HepG2 (cell line): ENCODE measurements around the gene ZNF367. TPM values are rescaled to one million over a fixed set of nuclear protein-coding genes. Genes with fewer than 3 reads are reported as not detected.
A peak's percentile ranks its signal among the peaks of the same experiment; 100 is the strongest.

Experiments used
- FOXK1 ChIP-seq: sonication (generic); formaldehyde crosslinking; IDR thresholded peaks from 2 replicates; pipeline ENCODE4 v1.4.0; 2020; ENCODE audit warnings: low read depth, missing genetic modification reagents, borderline replicate concordance
- GTF3A ChIP-seq: sonication (generic); formaldehyde crosslinking; conservative IDR thresholded peaks from 2 replicates; pipeline ENCODE4 v1.4.0; 2020; ENCODE audit warnings: mild to moderate bottlenecking, missing genetic modification reagents
- HIVEP1 ChIP-seq: sonication (generic); formaldehyde crosslinking; IDR thresholded peaks from 2 replicates; pipeline ENCODE4 v1.4.0; 2020; ENCODE audit warnings: mild to moderate bottlenecking, missing genetic modification reagents
- HNRNPK ChIP-seq: fragments of 200-400 bp; formaldehyde crosslinking; IDR thresholded peaks from 2 replicates; pipeline ENCODE4 v1.6.1; 2018; ENCODE audit warnings: low read length, low read depth, moderate library complexity, mild to moderate bottlenecking; ENCODE audit not compliant: poor library complexity, severe bottlenecking
- HNRNPUL1 ChIP-seq: fragments of 200-400 bp; formaldehyde crosslinking; IDR thresholded peaks from 2 replicates; pipeline ENCODE4 v1.6.1; 2017; ENCODE audit warnings: low read depth, mild to moderate bottlenecking, low read length, moderate library complexity
- KDM5A ChIP-seq: fragments of 200-600 bp; sonication (generic); IDR thresholded peaks from 2 replicates; pipeline ENCODE4 v1.7.0; 2018; ENCODE audit warnings: antibody characterized with exemption, mild to moderate bottlenecking, low read length, borderline replicate concordance
- MAFF ChIP-seq: IDR thresholded peaks from 2 replicates; pipeline ENCODE4 v1.6.1; 2011; ENCODE audit warnings: low read depth, low read length, improper control_type of control experiment
- NFE2L1 ChIP-seq: sonication (generic); formaldehyde crosslinking; IDR thresholded peaks from 2 replicates; pipeline ENCODE4 v1.4.0; 2020; ENCODE audit warnings: missing genetic modification reagents, mild to moderate bottlenecking, borderline replicate concordance
- NFIB ChIP-seq: sonication (generic); formaldehyde crosslinking; IDR thresholded peaks from 2 replicates; pipeline ENCODE4 v1.9.0; 2021; ENCODE audit warnings: missing genetic modification reagents, mild to moderate bottlenecking, borderline replicate concordance
- PAF1 ChIP-seq: IDR thresholded peaks from 2 replicates; pipeline ENCODE4 v1.6.1; 2016; ENCODE audit warnings: missing genetic modification reagents, missing compliant biosample characterization
- RAD21 ChIP-seq: fragments of 450-650 bp; formaldehyde crosslinking; IDR thresholded peaks from 2 replicates; pipeline ENCODE4 v1.5.0; 2020; ENCODE audit warnings: mild to moderate bottlenecking
- RBM22 ChIP-seq: fragments of 200-400 bp; formaldehyde crosslinking; optimal IDR thresholded peaks from 2 replicates; pipeline ENCODE3; 2017; ENCODE audit warnings: mild to moderate bottlenecking, low read length, moderate library complexity
- SRSF1 ChIP-seq: fragments of 200-400 bp; formaldehyde crosslinking; optimal IDR thresholded peaks from 2 replicates; pipeline ENCODE3; 2017; ENCODE audit warnings: mild to moderate bottlenecking, low read depth, low read length, moderate library complexity
- XBP1 ChIP-seq: sonication (generic); formaldehyde crosslinking; IDR thresholded peaks from 2 replicates; pipeline ENCODE4 v1.5.0; 2020; ENCODE audit warnings: missing genetic modification reagents
- ZFY ChIP-seq: sonication (generic); formaldehyde crosslinking; IDR thresholded peaks from 2 replicates; pipeline ENCODE4 v1.4.0; 2020; ENCODE audit warnings: missing genetic modification reagents
- ZMYM4 ChIP-seq: sonication (generic); formaldehyde crosslinking; IDR thresholded peaks from 2 replicates; pipeline ENCODE4 v1.8.1; 2023; ENCODE audit warnings: mild to moderate bottlenecking, missing genetic modification reagents
- ZNF496 ChIP-seq: sonication (generic); formaldehyde crosslinking; IDR thresholded peaks from 2 replicates; pipeline ENCODE4 v1.8.1; 2023; ENCODE audit warnings: mild to moderate bottlenecking, moderate library complexity, missing genetic modification reagents; ENCODE audit not compliant: insufficient replicate concordance
- ZNF550 ChIP-seq: sonication (generic); formaldehyde crosslinking; IDR thresholded peaks from 2 replicates; pipeline ENCODE4 v1.4.0; 2020; ENCODE audit warnings: mild to moderate bottlenecking, missing genetic modification reagents, borderline replicate concordance
- polyA plus RNA-seq, 8 experiments: library from polyadenylated mRNA; depleted of rRNA in 3 of 8; stranded (reverse) in 7 of 8; unstranded in 1 of 8; fragments of >200 nt; fragmentation: Illumina TruSeq in 4 of 8; extraction: Trizol in 4 of 8; gene quantifications; 2 replicates each; pipeline versions ENCODE4 v1.2.1 to v1.2.3, GENCODE V29; 2011 to 2016; ENCODE audit warnings: low read depth in 4 of 8, missing spikeins in 1 of 8, mixed read lengths in 1 of 8; ENCODE audit not compliant: insufficient read depth in 1 of 8
- total RNA-seq, 5 experiments: library from RNA; depleted of rRNA; stranded (reverse); fragments of >200 nt; fragmentation: Illumina TruSeq; extraction: Trizol; gene quantifications; 2 replicates each; pipeline ENCODE4 v1.2.3, GENCODE V29; 2016; ENCODE audit warnings: low read depth in 1 of 5
- TF ChIP-seq, protein P1 (sequence below): sonication (generic); formaldehyde crosslinking; IDR thresholded peaks from 2 replicates; pipeline ENCODE4 v1.4.0; 2020; ENCODE audit warnings: missing genetic modification reagents
- TF ChIP-seq, protein P2 (sequence below): sonication (generic); formaldehyde crosslinking; IDR thresholded peaks from 2 replicates; pipeline ENCODE4 v1.4.0; 2020; ENCODE audit warnings: missing genetic modification reagents; ENCODE audit errors: not compliant biosample characterization
- TF ChIP-seq, protein P3 (sequence below): sonication (generic); formaldehyde crosslinking; IDR thresholded peaks from 2 replicates; pipeline ENCODE4 v1.5.0; 2020; ENCODE audit warnings: missing genetic modification reagents
- TF ChIP-seq, protein P4 (sequence below): sonication (generic); formaldehyde crosslinking; IDR thresholded peaks from 2 replicates; pipeline ENCODE4 v1.4.0; 2020; ENCODE audit warnings: missing genetic modification reagents

Gene ZNF367
- total and polyA plus RNA-seq, 2 of the 13 experiments (the other 11 are each of a cell fraction or from before 2014, with no cell fraction given): 2.9 to 7.7 TPM

DNA sequence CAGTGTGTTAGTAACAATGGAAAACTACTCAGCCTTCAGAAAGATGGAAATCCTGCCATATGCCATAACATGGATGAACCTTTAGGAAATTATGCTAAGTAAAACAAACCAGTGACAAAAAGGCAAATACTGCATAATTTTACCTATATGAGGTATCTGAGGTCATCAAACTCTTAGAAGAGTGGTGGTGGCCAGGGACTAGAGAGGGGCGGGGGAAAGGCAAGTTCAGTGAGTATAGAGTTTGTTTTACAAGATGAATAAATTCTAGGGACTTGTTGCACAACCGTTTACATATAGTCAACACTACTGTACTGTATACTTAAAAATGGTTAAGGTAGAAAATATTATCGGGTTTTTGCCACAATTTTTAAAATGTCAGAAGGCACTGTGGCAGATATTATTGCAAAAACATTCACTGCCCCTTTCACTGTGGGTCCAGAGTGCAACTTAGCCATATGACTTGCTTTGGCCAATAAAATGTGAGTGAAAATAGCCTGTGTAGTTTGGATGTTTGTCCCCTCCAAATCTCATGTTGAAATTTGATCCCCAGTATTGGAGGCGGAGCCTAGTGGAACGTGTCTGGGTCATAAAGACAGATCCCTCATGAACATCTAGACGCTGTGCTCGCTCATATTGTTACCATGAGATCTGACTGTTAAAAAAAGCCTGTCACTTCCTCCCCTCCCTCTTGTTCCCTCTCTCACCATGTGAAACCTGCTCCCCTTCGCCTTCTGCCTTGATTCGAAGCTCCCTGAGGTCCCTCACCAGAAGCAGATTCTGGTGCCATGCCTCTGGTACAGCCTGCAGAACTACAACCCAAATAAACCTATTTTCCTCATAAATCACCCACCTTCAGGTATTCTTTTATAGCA is 9.5 kb downstream of the ZNF367 start (continued):
- TF ChIP-seq XBP1 (CRISPR knock-in tag) (no peak), RAD21 (CRISPR knock-in tag) (no peak), NFE2L1 (CRISPR knock-in tag) (no peak), ZNF496 (CRISPR knock-in tag) (no peak), FOXK1 (CRISPR knock-in tag) (peak; percentile 67), KDM5A (no peak), GTF3A (CRISPR knock-in tag) (no peak), RBM22 (no peak), SRSF1 (no peak), HIVEP1 (CRISPR knock-in tag) (no peak), ZNF550 (CRISPR knock-in tag) (no peak), MAFF (peak; percentile 26; the same call in 1 of the 2 replicates), PAF1 (CRISPR knock-in tag) (no peak), ZFY (CRISPR knock-in tag) (no peak), ZMYM4 (peak; percentile 94), HNRNPK (no peak), NFIB (no peak), HNRNPUL1 (no peak)
- TF ChIP-seq, protein P1, sequence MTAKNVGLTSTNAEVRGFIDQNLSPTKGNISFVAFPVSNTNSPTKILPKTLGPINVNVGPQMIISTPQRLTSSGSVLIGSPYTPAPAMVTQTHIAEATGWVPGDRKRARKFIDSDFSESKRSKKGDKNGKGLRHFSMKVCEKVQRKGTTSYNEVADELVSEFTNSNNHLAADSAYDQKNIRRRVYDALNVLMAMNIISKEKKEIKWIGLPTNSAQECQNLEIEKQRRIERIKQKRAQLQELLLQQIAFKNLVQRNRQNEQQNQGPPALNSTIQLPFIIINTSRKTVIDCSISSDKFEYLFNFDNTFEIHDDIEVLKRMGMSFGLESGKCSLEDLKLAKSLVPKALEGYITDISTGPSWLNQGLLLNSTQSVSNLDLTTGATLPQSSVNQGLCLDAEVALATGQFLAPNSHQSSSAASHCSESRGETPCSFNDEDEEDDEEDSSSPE: peak; percentile 20; the same call in 1 of the 2 replicates
- TF ChIP-seq, protein P2, sequence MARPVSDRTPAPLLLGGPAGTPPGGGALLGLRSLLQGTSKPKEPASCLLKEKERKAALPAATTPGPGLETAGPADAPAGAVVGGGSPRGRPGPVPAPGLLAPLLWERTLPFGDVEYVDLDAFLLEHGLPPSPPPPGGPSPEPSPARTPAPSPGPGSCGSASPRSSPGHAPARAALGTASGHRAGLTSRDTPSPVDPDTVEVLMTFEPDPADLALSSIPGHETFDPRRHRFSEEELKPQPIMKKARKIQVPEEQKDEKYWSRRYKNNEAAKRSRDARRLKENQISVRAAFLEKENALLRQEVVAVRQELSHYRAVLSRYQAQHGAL (CRISPR knock-in tag): no peak
- TF ChIP-seq, protein P3, sequence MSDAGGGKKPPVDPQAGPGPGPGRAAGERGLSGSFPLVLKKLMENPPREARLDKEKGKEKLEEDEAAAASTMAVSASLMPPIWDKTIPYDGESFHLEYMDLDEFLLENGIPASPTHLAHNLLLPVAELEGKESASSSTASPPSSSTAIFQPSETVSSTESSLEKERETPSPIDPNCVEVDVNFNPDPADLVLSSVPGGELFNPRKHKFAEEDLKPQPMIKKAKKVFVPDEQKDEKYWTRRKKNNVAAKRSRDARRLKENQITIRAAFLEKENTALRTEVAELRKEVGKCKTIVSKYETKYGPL (CRISPR knock-in tag): no peak
- TF ChIP-seq, protein P4, sequence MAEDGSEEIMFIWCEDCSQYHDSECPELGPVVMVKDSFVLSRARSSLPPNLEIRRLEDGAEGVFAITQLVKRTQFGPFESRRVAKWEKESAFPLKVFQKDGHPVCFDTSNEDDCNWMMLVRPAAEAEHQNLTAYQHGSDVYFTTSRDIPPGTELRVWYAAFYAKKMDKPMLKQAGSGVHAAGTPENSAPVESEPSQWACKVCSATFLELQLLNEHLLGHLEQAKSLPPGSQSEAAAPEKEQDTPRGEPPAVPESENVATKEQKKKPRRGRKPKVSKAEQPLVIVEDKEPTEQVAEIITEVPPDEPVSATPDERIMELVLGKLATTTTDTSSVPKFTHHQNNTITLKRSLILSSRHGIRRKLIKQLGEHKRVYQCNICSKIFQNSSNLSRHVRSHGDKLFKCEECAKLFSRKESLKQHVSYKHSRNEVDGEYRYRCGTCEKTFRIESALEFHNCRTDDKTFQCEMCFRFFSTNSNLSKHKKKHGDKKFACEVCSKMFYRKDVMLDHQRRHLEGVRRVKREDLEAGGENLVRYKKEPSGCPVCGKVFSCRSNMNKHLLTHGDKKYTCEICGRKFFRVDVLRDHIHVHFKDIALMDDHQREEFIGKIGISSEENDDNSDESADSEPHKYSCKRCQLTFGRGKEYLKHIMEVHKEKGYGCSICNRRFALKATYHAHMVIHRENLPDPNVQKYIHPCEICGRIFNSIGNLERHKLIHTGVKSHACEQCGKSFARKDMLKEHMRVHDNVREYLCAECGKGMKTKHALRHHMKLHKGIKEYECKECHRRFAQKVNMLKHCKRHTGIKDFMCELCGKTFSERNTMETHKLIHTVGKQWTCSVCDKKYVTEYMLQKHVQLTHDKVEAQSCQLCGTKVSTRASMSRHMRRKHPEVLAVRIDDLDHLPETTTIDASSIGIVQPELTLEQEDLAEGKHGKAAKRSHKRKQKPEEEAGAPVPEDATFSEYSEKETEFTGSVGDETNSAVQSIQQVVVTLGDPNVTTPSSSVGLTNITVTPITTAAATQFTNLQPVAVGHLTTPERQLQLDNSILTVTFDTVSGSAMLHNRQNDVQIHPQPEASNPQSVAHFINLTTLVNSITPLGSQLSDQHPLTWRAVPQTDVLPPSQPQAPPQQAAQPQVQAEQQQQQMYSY (CRISPR knock-in tag): no peak
